Fibroblast of pulmonary artery (primary cell): Measurements from ENCODE around the gene CHML.

Experiments used
- DNase-seq: peaks from one replicate; pipeline ENCODE4 v3.0.0-alpha.2; 2010; ENCODE audit warnings: low read depth
- H3K4me3 ChIP-seq: replicated peaks from 2 replicates; pipeline ENCODE4 v1.5.1; 2011; ENCODE audit warnings: low read depth, mild to moderate bottlenecking, control low read depth, low read length, moderate library complexity
- TF ChIP-seq, protein P1 (sequence below): IDR thresholded peaks from 2 replicates; pipeline ENCODE4 v1.5.1; 2011; ENCODE audit warnings: mild to moderate bottlenecking, control low read depth, low read length, inconsistent platforms; ENCODE audit errors: missing control alignments

Gene CHML

DNA sequence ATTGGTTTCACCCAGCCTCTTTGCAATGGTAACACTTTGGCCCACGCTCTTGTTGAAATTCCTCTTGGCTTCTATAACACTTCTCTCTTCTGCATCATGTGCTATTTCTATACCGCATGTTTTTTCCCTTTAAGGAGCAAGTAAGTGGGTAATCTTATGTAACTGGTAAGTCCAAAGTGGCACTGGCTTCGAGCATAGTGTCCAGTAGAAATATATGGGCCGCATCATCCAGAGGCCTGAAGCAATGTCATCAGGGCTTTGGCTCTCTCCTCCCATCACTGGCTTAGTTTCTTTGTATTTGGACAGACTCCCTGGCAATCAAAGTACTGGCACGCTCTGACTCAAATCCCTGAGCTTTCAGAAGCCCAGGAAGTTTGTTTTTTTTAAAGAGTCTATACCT, 17.5 kb downstream of the CHML start:
- no peak overlapping the region for H3K4me3 ChIP-seq
- DNase-seq, result no peak
- TF ChIP-seq, protein P1, sequence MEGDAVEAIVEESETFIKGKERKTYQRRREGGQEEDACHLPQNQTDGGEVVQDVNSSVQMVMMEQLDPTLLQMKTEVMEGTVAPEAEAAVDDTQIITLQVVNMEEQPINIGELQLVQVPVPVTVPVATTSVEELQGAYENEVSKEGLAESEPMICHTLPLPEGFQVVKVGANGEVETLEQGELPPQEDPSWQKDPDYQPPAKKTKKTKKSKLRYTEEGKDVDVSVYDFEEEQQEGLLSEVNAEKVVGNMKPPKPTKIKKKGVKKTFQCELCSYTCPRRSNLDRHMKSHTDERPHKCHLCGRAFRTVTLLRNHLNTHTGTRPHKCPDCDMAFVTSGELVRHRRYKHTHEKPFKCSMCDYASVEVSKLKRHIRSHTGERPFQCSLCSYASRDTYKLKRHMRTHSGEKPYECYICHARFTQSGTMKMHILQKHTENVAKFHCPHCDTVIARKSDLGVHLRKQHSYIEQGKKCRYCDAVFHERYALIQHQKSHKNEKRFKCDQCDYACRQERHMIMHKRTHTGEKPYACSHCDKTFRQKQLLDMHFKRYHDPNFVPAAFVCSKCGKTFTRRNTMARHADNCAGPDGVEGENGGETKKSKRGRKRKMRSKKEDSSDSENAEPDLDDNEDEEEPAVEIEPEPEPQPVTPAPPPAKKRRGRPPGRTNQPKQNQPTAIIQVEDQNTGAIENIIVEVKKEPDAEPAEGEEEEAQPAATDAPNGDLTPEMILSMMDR, result no peak

DNA sequence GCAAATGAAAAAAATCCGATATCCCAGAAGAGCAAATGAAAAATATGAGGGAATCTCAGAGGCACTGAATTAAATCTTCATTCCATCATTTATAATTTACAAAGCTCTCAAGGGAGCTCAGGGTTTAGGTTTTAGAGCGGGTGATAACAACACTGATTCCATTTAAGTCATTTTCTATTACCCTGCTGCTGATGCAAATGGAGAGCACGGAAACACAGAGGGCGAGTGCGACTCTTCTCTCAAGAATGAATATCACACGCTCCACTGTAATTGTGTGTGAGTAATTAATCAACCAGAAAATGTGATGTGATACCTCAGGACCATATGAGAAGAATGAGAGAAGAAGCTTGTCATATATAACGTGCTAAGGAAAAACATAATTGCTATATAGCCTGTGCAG, 22.7 kb downstream of the CHML start:
- TF ChIP-seq, protein P1, result no peak
- H3K4me3 ChIP-seq, result no peak overlapping the region
- DNase-seq, result no peak

DNA sequence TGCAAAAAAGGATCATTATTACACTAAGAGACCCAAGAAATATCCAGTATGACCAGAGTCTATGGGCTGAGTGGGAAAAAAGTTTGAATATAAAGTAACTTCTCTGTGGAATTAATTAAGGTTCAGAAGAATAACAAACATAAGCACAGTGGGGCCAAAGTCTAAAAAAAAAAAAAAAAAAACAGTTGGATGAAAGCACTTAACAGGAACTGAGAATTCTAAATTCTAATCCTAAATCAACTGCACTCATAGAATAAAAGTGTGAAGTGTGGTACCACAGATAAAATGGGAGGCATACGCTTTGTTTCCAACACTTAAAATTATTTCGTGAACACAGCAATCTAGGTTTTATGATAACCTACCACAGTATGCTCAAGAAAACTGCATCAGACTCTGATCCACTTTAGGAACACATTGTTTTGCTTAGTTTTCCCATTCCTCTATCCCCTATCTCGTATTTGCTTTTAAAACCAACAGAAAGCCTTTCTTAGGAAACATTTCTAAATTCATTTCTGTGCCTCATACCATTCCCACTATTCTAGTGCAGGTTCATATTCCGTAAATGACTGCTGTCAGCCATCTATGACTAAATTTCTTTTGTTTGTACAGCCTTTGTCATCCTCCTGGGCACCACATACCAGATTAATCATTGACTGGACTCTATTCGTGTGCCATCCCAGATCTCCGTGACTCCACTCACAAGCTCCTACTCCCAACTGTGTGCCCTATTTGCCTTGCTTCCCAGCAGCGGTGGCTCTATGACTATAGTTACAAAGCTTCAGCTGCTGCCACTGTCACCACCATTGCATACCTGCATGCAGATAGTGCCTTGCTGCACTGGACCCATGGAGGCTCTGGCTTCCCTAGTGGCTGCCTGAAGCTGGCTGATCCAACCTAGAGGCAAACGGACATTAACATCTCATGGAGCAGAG, 24.9 kb downstream of the CHML start:
- H3K4me3 ChIP-seq, result no peak overlapping the region
- TF ChIP-seq, protein P1, result no peak
- DNase-seq, result no peak

GRCh38 chr1:241614572-241614971, 25.6 kb downstream of the CHML start:
- TF ChIP-seq, protein P1, result no peak

GRCh38 chr1:241614144-241614543, 26.0 kb downstream of the CHML start:
- DNase-seq, result no peak
- no peak overlapping the region for H3K4me3 ChIP-seq
- TF ChIP-seq, protein P1, result no peak

More at GRCh38 chr1:241614572-241614971, 25.6 kb downstream of the CHML start:
- no peak overlapping the region for H3K4me3 ChIP-seq
- no peak for DNase-seq

GRCh38 chr1:241612533-241613477, 27.4 kb downstream of the CHML start:
- TF ChIP-seq, protein P1, result no peak
- no peak overlapping the region for H3K4me3 ChIP-seq
- peak; percentile 90 for DNase-seq
